Neural cell (in vitro differentiated cells): Measurements from ENCODE around the gene ALDH1A3.

Source experiments
- CTCF ChIP-seq: fragments of 450-650 bp; IDR thresholded peaks from 2 replicates; pipeline ENCODE4 v1.5.1; 2014; ENCODE audit warnings: antibody characterized with exemption, mild to moderate bottlenecking, moderate library complexity; ENCODE audit not compliant: poor library complexity, severe bottlenecking
- EP300 ChIP-seq: fragments of 450-650 bp; conservative IDR thresholded peaks from 2 replicates; pipeline ENCODE4 v1.6.1; 2014; ENCODE audit warnings: antibody characterized with exemption, mild to moderate bottlenecking, moderate library complexity; ENCODE audit not compliant: poor library complexity, severe bottlenecking
- EZH2 ChIP-seq: fragments of 200-600, 300-800 bp; shearing (Covaris generic), sonication (generic); IDR thresholded peaks from 2 replicates; pipeline ENCODE4 v1.6.1; 2014; ENCODE audit warnings: antibody characterized with exemption, low read length, borderline replicate concordance, mild to moderate bottlenecking; ENCODE audit not compliant: insufficient read depth, poor library complexity, severe bottlenecking
- MXI1 ChIP-seq: fragments of 450-650 bp; conservative IDR thresholded peaks from 2 replicates; pipeline ENCODE4 v1.6.1; 2014; ENCODE audit warnings: antibody characterized with exemption, mild to moderate bottlenecking; ENCODE audit not compliant: poor library complexity, severe bottlenecking
- POLR2AphosphoS5 ChIP-seq: IDR thresholded peaks from 2 replicates; pipeline ENCODE4 v1.6.1; 2012
- RAD21 ChIP-seq: fragments of 450-650 bp; conservative IDR thresholded peaks from 2 replicates; pipeline ENCODE4 v1.6.1; 2014; ENCODE audit warnings: antibody characterized with exemption, mild to moderate bottlenecking, moderate library complexity
- TAF1 ChIP-seq: IDR thresholded peaks from 2 replicates; pipeline ENCODE4 v1.6.1; 2012; ENCODE audit warnings: low read depth
- TF ChIP-seq, protein P1 (sequence below): IDR thresholded peaks from 2 replicates; pipeline ENCODE4 v1.6.1; 2012; ENCODE audit warnings: borderline replicate concordance

DNA sequence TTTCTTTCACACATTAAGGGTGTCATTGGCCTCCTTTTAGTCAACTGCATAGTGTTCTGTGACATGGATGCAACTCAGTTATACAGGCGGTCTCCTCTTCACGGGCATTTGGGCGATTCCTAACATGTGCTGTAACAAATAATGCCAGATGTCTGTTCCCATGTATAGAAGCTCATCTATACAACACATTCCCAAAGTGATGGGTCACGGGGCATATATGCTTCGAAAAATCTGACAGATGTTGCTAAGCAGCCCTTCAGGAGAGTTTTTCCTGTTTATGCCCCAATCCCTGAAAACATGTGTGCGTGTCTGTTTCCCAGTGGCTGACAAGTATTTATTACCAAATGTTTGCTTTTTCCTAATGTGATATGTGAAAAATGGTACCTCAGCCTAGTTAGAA is 65.4 kb downstream of the ALDH1A3 start:
- TF ChIP-seq CTCF = no peak
- TF ChIP-seq, protein P1, sequence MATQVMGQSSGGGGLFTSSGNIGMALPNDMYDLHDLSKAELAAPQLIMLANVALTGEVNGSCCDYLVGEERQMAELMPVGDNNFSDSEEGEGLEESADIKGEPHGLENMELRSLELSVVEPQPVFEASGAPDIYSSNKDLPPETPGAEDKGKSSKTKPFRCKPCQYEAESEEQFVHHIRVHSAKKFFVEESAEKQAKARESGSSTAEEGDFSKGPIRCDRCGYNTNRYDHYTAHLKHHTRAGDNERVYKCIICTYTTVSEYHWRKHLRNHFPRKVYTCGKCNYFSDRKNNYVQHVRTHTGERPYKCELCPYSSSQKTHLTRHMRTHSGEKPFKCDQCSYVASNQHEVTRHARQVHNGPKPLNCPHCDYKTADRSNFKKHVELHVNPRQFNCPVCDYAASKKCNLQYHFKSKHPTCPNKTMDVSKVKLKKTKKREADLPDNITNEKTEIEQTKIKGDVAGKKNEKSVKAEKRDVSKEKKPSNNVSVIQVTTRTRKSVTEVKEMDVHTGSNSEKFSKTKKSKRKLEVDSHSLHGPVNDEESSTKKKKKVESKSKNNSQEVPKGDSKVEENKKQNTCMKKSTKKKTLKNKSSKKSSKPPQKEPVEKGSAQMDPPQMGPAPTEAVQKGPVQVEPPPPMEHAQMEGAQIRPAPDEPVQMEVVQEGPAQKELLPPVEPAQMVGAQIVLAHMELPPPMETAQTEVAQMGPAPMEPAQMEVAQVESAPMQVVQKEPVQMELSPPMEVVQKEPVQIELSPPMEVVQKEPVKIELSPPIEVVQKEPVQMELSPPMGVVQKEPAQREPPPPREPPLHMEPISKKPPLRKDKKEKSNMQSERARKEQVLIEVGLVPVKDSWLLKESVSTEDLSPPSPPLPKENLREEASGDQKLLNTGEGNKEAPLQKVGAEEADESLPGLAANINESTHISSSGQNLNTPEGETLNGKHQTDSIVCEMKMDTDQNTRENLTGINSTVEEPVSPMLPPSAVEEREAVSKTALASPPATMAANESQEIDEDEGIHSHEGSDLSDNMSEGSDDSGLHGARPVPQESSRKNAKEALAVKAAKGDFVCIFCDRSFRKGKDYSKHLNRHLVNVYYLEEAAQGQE = no peak
- no peak for TF ChIP-seq EZH2
- no peak for TF ChIP-seq EP300
- no peak for TF ChIP-seq TAF1
- no peak for TF ChIP-seq RAD21
- TF ChIP-seq POLR2AphosphoS5 = no peak
- no peak for TF ChIP-seq MXI1
